ENCODE measurements around the gene ESRRA. TPM values are rescaled to one million over a fixed set of nuclear protein-coding genes. Genes with fewer than 3 reads are reported as not detected.

The ESRRA gene
- total RNA-seq, 1 experiment from 2014 or later: 66.9 TPM

- no peak overlapping the region for H3K4me3 ChIP-seq (ENCODE audit: low read depth, low read length)
- intact Hi-C loops (cut with micrococcal nuclease; ENCODE audit: unreplicated experiment): no loop called here
- TF ChIP-seq CTCF (IDR thresholded peaks at IDR 0.05; ENCODE audit: insufficient read depth in 1 of 2, low read depth in 1 of 2, low read length in 1 of 2, severe bottlenecking in 1 of 2, unreplicated experiment in 1 of 2): no peak
- ChIA-PET CTCF (interaction anchor here (1.9 kb wide), 1 partner anchor 15 kb away, joined by 7 read pairs; no protein-coding TSS in a partner anchor), POLR2A (no interaction called here)
- H3K36me3 ChIP-seq (ENCODE audit: control insufficient read depth, insufficient read depth, low read length): no peaks in the 10 kb centered on the region
- no peak for DNase-seq
- H3K9me3 ChIP-seq: no peaks in the 10 kb centered on the region
- no TSS peak for BruUV-seq (replicated peaks)
- H3K27ac Mint-ChIP-seq (ENCODE audit: unreplicated experiment): no peak overlapping the region
- H3K4me1 Mint-ChIP-seq (ENCODE audit: low read depth, unreplicated experiment): peaks cover 12% of the 10 kb centered on the region
- no peaks in the 10 kb centered on the region for H3K27me3 Mint-ChIP-seq (ENCODE audit: insufficient read depth, unreplicated experiment)
- no peak overlapping the region for H3K4me3 Mint-ChIP-seq (ENCODE audit: unreplicated experiment)
- peaks cover 5% of the 10 kb centered on the region; the same call in 1 of the 2 replicates for H3K4me1 ChIP-seq
- no peaks in the 10 kb centered on the region for H3K27me3 ChIP-seq (replicated peaks; ENCODE audit: control insufficient read depth, insufficient read depth, low read length)
- no peaks in the 10 kb centered on the region for H3K9me3 Mint-ChIP-seq (ENCODE audit: unreplicated experiment)
- peaks cover 4% of the 10 kb centered on the region for H3K36me3 Mint-ChIP-seq (ENCODE audit: insufficient read depth, unreplicated experiment)
Measured at GRCh38 chr11:64339286-64339685, 34.0 kb downstream of the ESRRA start.

- no peak within 1 kb of the TSS for H3K4me3 ChIP-seq (ENCODE audit: low read depth, low read length)
- intact Hi-C loops (cut with micrococcal nuclease; ENCODE audit: unreplicated experiment): no loop called here
- no peak for TF ChIP-seq CTCF (IDR thresholded peaks at IDR 0.05; ENCODE audit: insufficient read depth in 1 of 2, low read depth in 1 of 2, low read length in 1 of 2, severe bottlenecking in 1 of 2, unreplicated experiment in 1 of 2)
- no peaks in the 10 kb centered on the region; the same call in 1 of the 2 replicates for H3K4me1 ChIP-seq
- Mint-ChIP-seq H3K36me3 (ENCODE audit: insufficient read depth, unreplicated experiment) (peaks cover 2% of the 10 kb centered on the region), H3K4me3 (ENCODE audit: unreplicated experiment) (no peak within 1 kb of the TSS), H3K27me3 (ENCODE audit: insufficient read depth, unreplicated experiment) (no peaks in the 10 kb centered on the region), H3K9me3 (ENCODE audit: unreplicated experiment) (no peaks in the 10 kb centered on the region), H3K4me1 (ENCODE audit: low read depth, unreplicated experiment) (peaks cover 10% of the 10 kb centered on the region), H3K27ac (ENCODE audit: unreplicated experiment) (no peak within 1 kb of the TSS)
- POLR2A ChIA-PET: no interaction called here
- DNase-seq: no peak
- CTCF ChIA-PET: no interaction called here
- H3K9me3 ChIP-seq: no peaks in the 10 kb centered on the region
- no TSS peak for BruUV-seq (replicated peaks)
- no peaks in the 10 kb centered on the region for H3K27me3 ChIP-seq (replicated peaks; ENCODE audit: control insufficient read depth, insufficient read depth, low read length)
- no peaks in the 10 kb centered on the region for H3K36me3 ChIP-seq (ENCODE audit: control insufficient read depth, insufficient read depth, low read length)
Measured at GRCh38 chr11:64339754-64340408, 34.6 kb downstream of the ESRRA start, which contains the start of gene CCDC88B. TSS of gene CCDC88B (plus strand) at chr11:64340204. CDS start at chr11:64340267, 63 bp downstream.

- Histone ChIP-seq H3K36me3 (ENCODE audit: control insufficient read depth, insufficient read depth, low read length) (no peaks in the 10 kb centered on the region), H3K4me3 (ENCODE audit: low read depth, low read length) (no peak overlapping the region), H3K4me1 (no peaks in the 10 kb centered on the region), H3K27me3 (replicated peaks; ENCODE audit: control insufficient read depth, insufficient read depth, low read length) (no peaks in the 10 kb centered on the region), H3K9me3 (no peaks in the 10 kb centered on the region)
- no peak for TF ChIP-seq CTCF (IDR thresholded peaks at IDR 0.05; ENCODE audit: insufficient read depth in 1 of 2, low read depth in 1 of 2, low read length in 1 of 2, severe bottlenecking in 1 of 2, unreplicated experiment in 1 of 2)
- CTCF ChIA-PET: interaction anchor here (1.0 to 3.1 kb wide), 4 partner anchors 9 to 36 kb away, joined by 3 to 12 read pairs (median 6); partner anchors contain the start of gene PRDX5
- DNase-seq: no peak
- intact Hi-C loops (cut with micrococcal nuclease; ENCODE audit: unreplicated experiment): no loop called here
- no peak overlapping the region for H3K27ac Mint-ChIP-seq (ENCODE audit: unreplicated experiment)
- POLR2A ChIA-PET: interaction anchor here (0.7 kb wide), 1 partner anchor 23 kb away, joined by 3 read pairs; the partner anchor contains the start of gene PRDX5
- H3K27me3 Mint-ChIP-seq (ENCODE audit: insufficient read depth, unreplicated experiment): no peaks in the 10 kb centered on the region
- H3K4me1 Mint-ChIP-seq (ENCODE audit: low read depth, unreplicated experiment): peaks cover under 1% of the 10 kb centered on the region
- H3K4me3 Mint-ChIP-seq (ENCODE audit: unreplicated experiment): no peak overlapping the region
- H3K9me3 Mint-ChIP-seq (ENCODE audit: unreplicated experiment): no peaks in the 10 kb centered on the region
- BruUV-seq (replicated peaks): no TSS peak
- H3K36me3 Mint-ChIP-seq (ENCODE audit: insufficient read depth, unreplicated experiment): no peaks in the 10 kb centered on the region
Measured at GRCh38 chr11:64340671-64341335, 35.5 kb downstream of the ESRRA start.
